Lung (tissue), 12 donors: ENCODE measurements around the gene IFT43. TPM values are rescaled to one million over a fixed set of nuclear protein-coding genes. Genes with fewer than 3 reads are reported as not detected.

Experiments used
- ATAC-seq: fragments of 200-7000 bp; cut with Tn5 transposase; one replicate; pipeline ENCODE4 v1.9.1; 2020; ENCODE audit warnings: moderate number of reproducible peaks; ENCODE audit not compliant: insufficient read depth, low FRiP score
- DNase-seq, 3 donors: peaks; one replicate each; pipeline ENCODE4 v3.0.0-alpha.2; 2013 to 2017
- H3K27ac ChIP-seq, 2 donors: one replicate each; pipeline ENCODE4 v1.5.1; 2013; ENCODE audit warnings: mild to moderate bottlenecking in 2 of 2, moderate library complexity in 2 of 2, control low read depth in 1 of 2, inconsistent platforms in 1 of 2, low read depth in 1 of 2, low read length in 1 of 2
- H3K27me3 ChIP-seq, 3 donors: one replicate each; pipeline ENCODE4 v1.5.1; 2013; ENCODE audit warnings: low read length in 2 of 3; ENCODE audit not compliant: control insufficient read depth in 3 of 3, insufficient read depth in 3 of 3
- H3K36me3 ChIP-seq, 4 donors: one replicate each; pipeline ENCODE4 v1.5.1; 2013; ENCODE audit warnings: low read length in 4 of 4, mild to moderate bottlenecking in 1 of 4, moderate library complexity in 1 of 4; ENCODE audit not compliant: control insufficient read depth in 4 of 4, insufficient read depth in 4 of 4
- H3K4me1 ChIP-seq, 5 donors: one replicate each; pipeline ENCODE4 v1.5.1; 2013; ENCODE audit warnings: low read length in 5 of 5, mild to moderate bottlenecking in 2 of 5, moderate library complexity in 1 of 5; ENCODE audit not compliant: control insufficient read depth in 5 of 5, insufficient read depth in 5 of 5
- H3K4me3 ChIP-seq: one replicate; pipeline ENCODE4 v1.5.1; 2013; ENCODE audit warnings: mild to moderate bottlenecking, control low read depth, moderate library complexity
- H3K9ac ChIP-seq, 2 donors: one replicate each; pipeline ENCODE4 v1.5.1; 2013; ENCODE audit warnings: low read length in 2 of 2, control low read depth in 1 of 2; ENCODE audit not compliant: insufficient read depth in 1 of 2
- H3K9me3 ChIP-seq, 4 donors: one replicate each; pipeline ENCODE4 v1.5.1; 2013; ENCODE audit warnings: low read length in 3 of 4, mild to moderate bottlenecking in 1 of 4, moderate library complexity in 1 of 4; ENCODE audit not compliant: control insufficient read depth in 4 of 4, insufficient read depth in 3 of 4
- CTCF ChIP-seq: IDR thresholded peaks from 2 replicates; pipeline ENCODE4 v1.5.1; 2012; ENCODE audit warnings: mild to moderate bottlenecking; ENCODE audit errors: control extremely low read depth, extremely low read depth
- WGBS, 2 donors: extraction: QIAGEN DNeasy Blood & Tissue Kit; methylation state at CpG; one replicate each; pipeline ENCODE4 v1.1.7; 2013; 5-methylcytosine and 5-hydroxymethylcytosine counted together
- polyA plus RNA-seq, 2 donors: library from polyadenylated mRNA; stranded (reverse); fragments of 200-250 nt; gene quantifications; one replicate each; pipeline ENCODE4 v1.2.1, GENCODE V29; 2013
- total RNA-seq, 2 donors: library from RNA; depleted of rRNA in 1 of 2; stranded (reverse); fragments of >200 nt in 1 of 2; gene quantifications; one replicate each; pipeline ENCODE4 v1.2.1, GENCODE V29; 2014 to 2021
- donor health status: control.
- donor health status: control.
- donor health status: Bipolar disorder and iron deficiency.
- donor health status: healthy.
- donor health status: DM: yes; HTN: yes; CAD: no.

IFT43 gene
- total and polyA plus RNA-seq, 4 donors = 35.4 to 51.6 (median 40.4) TPM

GRCh38 chr14:75978249-75978731, 7.3 kb upstream of the IFT43 start:
- Histone ChIP-seq H3K4me1 (peaks cover 0 to 46% (median 21%) of the 10 kb centered on the region in 5 donors), H3K4me3 (no peak overlapping the region), H3K9ac (no peak overlapping the region), H3K27me3 (no peaks in the 10 kb centered on the region), H3K27ac (no peak overlapping the region), H3K36me3 (peaks cover 0 to 2% (median 0%) of the 10 kb centered on the region in 4 donors), H3K9me3 (no peaks in the 10 kb centered on the region)
- DNase-seq (no peak), ATAC-seq (no peak)
- no peak for TF ChIP-seq CTCF
- WGBS, 2 donors = 53 to 64% methylated on average over 10 of the region's 10 CpGs

- peak; percentile 26 for TF ChIP-seq CTCF
- Histone ChIP-seq H3K4me1 (peaks cover 0 to 47% (median 19%) of the 10 kb centered on the region in 5 donors), H3K4me3 (peak overlapping the region; percentile 9), H3K9me3 (no peaks in the 10 kb centered on the region), H3K27me3 (no peaks in the 10 kb centered on the region), H3K9ac (peak overlapping the region in 1 of 2 donors; percentile 78), H3K27ac (peak overlapping the region in 1 of 2 donors; percentile 2), H3K36me3 (peaks cover 0 to 2% (median 0%) of the 10 kb centered on the region in 4 donors)
- DNase-seq (peak; percentile 50 to 75 (median 65)), ATAC-seq (no peak)
- WGBS, 2 donors = 21 to 31% methylated on average over 14 of the region's 14 CpGs
Measured at GRCh38 chr14:75979071-75979571, 6.4 kb upstream of the IFT43 start.

GRCh38 chr14:75979648-75980565, 5.7 kb upstream of the IFT43 start:
- WGBS, 2 donors = 57 to 79% methylated on average over 27 of the region's 27 CpGs
- H3K27ac ChIP-seq = peak overlapping the region in 1 of 2 donors; percentile 34
- no peak for TF ChIP-seq CTCF
- peak overlapping the region; percentile 30 for H3K4me3 ChIP-seq
- H3K4me1 ChIP-seq = peaks cover 0 to 52% (median 22%) of the 10 kb centered on the region in 5 donors
- ATAC-seq (no peak), DNase-seq (peak; percentile 36 to 69 (median 62))
- H3K27me3 ChIP-seq = no peaks in the 10 kb centered on the region
- peak overlapping the region; percentile 71 to 94 for H3K9ac ChIP-seq
- no peaks in the 10 kb centered on the region for H3K9me3 ChIP-seq
- peaks cover 0 to 2% (median 0%) of the 10 kb centered on the region in 4 donors for H3K36me3 ChIP-seq
